H7 (cell line): ENCODE results near the gene PHEX. TPM values are rescaled to one million over a fixed set of nuclear protein-coding genes. Genes with fewer than 3 reads are reported as not detected.

Experiments
- DNase-seq: peaks from one replicate; pipeline ENCODE4 v3.0.0; 2012
- H3K27me3 ChIP-seq: 2 replicates; pipeline ENCODE4 v1.6.0; 2011; ENCODE audit warnings: mild to moderate bottlenecking, low read length; ENCODE audit not compliant: control insufficient read depth, insufficient read depth
- H3K36me3 ChIP-seq: replicated peaks from 2 replicates; pipeline ENCODE4 v1.5.1; 2011; ENCODE audit warnings: low read length; ENCODE audit not compliant: control insufficient read depth, insufficient read depth
- H3K4me3 ChIP-seq: 2 replicates; pipeline ENCODE4 v1.5.1; 2011; ENCODE audit warnings: low read depth, mild to moderate bottlenecking, control low read depth, low read length, moderate library complexity; ENCODE audit not compliant: insufficient read depth
- total RNA-seq: library from RNA; depleted of rRNA; stranded (reverse); fragments of >200 nt; shearing (Covaris generic); gene quantifications from 2 replicates; pipeline ENCODE4 v1.2.3, GENCODE V29; 2014; rRNA removed

The PHEX gene
- total RNA-seq, result 0.04 and 0.07 TPM in 2 replicates

DNA sequence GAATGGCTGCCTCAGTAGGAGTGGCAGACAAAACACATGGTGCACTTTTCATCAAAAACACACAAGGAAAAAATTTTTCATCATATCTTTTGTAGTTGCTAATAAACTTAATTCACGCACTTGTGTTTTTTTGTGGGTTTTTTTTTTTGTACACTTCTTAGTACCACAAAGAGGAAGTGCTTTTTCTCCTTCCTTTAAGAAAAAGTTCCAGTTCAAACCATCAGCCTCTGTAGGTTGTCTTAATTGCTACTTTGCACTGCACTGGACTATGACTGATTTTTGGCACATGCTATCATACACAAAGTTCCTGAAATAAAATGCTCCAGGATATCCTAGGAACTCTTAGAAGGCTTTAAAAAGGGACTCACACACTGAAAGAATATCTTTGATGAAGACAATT lies at the start of gene PHEX:
PHEX (plus strand) TSS at position 242 of the 400 bp plus-strand sequence. CDS start 681 bp downstream, outside the sequence.
- no peaks in the 10 kb centered on the region for H3K27me3 ChIP-seq
- H3K4me3 ChIP-seq, result no peak within 1 kb of the TSS
- no peak for DNase-seq
- no peaks in the 10 kb centered on the region for H3K36me3 ChIP-seq

DNA sequence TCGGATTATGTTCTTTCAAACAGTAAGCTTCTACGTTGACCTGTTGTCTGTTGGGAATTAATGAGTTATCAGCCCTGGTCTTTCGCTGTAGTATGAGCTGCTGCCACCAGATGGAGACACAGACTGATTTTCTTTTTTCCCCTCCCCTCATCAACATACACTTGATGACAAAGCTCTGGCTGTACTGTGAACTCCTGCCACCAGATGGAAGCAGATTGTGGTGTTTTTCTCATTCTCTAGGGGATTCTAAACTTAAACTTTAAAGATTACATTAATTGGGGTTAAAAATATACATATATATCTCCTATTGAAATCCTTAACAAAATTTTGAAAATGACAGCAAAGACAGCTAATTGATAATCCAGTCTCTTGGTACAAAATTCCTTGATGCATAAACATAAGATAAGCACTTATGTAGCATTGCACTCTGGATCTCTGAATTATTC lies 46.8 kb upstream of the PHEX start:
- DNase-seq, result peak; percentile 86
- Histone ChIP-seq H3K36me3 (peaks cover 26% of the 10 kb centered on the region), H3K27me3 (no peaks in the 10 kb centered on the region), H3K4me3 (no peak overlapping the region)

GRCh38 chrX:21986596-21986995 lies 45.5 kb upstream of the PHEX start:
- no peak for DNase-seq
- Histone ChIP-seq H3K27me3 (no peaks in the 10 kb centered on the region), H3K36me3 (peaks cover 26% of the 10 kb centered on the region), H3K4me3 (no peak overlapping the region)

DNA sequence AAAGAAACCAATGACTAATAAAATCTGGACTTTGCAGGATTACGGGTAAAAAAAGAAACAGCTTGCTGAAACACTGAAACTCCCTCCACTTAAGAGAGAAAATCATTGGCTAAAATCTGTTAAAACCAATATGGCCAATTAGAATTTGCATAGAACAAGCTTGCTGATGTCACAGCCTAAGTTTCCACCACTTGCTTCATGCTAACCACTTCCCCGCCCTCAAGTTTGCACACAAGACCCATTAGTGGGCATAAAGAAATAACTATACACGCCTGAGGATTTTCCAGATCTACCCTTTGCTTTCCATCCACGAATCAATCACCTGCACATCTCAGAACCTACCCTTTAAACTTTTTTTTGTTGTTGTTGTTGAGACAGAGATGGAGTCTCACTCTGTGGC lies 42.7 kb upstream of the PHEX start:
- Histone ChIP-seq H3K4me3 (no peak overlapping the region), H3K36me3 (peaks cover 36% of the 10 kb centered on the region), H3K27me3 (no peaks in the 10 kb centered on the region)
- no peak for DNase-seq

DNA sequence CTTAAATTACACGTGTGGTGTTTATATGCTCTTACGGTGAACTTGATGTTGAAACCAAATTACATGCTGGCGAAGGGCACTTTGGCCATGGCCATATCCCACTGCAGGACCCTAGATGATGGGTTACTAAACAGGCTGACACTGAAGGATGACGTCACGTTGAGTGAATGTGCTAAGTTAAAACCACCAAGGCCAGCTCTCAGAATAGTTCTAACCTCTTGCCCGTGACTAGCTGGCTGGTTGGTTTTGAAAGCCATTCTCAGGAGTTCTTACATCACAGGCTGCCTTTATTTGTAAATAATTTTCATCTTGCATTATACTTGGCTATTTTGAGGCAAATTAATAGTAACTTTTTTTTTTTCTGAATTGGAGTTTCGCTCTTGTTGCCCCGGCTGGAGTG lies 41.3 kb upstream of the PHEX start:
- no peak for DNase-seq
- peaks cover 32% of the 10 kb centered on the region for H3K36me3 ChIP-seq
- H3K27me3 ChIP-seq, result no peaks in the 10 kb centered on the region
- no peak overlapping the region for H3K4me3 ChIP-seq

DNA sequence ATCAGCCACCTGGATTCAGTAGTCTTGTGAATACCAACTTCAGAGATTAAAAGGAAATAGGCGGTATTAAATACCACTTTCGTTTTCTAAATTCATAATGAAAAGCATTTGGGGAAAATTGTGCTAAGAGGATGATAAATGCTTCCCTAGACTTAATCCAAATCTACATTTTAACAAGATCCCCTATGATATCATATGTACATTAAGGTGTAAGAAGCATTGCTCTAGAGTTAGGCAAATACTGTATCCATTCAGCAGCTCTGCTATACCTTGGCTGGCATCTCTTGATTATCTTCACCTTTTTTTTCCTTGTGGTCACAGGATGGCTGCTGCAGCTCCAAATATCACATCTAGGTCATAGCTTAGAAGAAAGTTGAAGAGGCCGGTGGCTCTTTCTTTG lies 40.6 kb upstream of the PHEX start:
- Histone ChIP-seq H3K27me3 (no peaks in the 10 kb centered on the region), H3K36me3 (peaks cover 29% of the 10 kb centered on the region), H3K4me3 (no peak overlapping the region)
- DNase-seq, result no peak

DNA sequence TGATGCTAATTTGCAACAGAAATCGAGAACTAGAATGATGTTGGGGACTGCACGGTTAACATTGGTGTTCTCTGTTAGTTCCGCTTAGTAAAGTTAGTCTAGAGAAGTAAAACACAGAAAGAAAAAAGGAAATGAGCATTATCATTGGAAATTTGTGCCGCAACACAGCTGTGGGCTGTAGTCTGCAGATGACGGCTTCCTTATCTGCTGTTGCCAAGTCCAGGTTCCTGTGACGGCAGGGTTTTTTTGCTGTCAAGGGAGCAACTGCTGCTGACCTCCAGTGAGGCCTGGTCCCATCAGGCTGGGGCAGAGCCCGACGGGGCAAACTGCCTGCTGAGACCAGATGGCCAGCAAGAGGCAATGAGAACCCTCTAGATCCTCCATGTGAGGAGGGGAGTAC lies 38.9 kb upstream of the PHEX start:
- peaks cover 21% of the 10 kb centered on the region for H3K36me3 ChIP-seq
- no peaks in the 10 kb centered on the region for H3K27me3 ChIP-seq
- H3K4me3 ChIP-seq, result no peak overlapping the region
- DNase-seq, result no peak

DNA sequence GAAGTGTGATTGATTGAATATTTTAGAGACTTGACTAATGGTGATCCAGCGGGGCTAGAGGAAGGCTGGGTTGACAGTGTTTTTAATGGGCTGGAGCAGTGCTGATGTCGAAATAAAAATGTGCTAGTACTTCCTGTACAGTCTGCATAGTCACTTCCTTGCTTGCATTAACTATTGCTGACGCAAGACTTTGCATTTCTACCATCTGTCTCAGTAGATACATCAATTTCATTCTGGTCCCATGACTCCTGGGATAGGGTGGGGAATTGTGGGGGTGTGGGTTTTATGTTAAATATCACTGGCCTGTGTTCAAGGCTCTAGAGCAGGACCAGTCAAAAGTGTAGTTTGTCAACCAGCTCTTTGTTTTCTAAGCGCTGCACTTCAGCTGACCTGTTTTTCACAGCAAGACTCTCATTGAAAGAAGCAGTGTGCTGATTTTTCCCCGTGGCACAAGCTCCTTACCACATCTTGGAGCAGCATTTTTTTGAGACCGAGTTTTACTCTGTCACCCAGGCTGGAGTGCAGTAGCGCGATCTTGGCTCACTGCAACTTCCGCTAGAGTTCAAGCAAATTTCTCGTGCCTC lies 35.2 kb upstream of the PHEX start:
- no peak for DNase-seq
- no peak overlapping the region for H3K4me3 ChIP-seq
- H3K36me3 ChIP-seq, result peaks cover 10% of the 10 kb centered on the region
- H3K27me3 ChIP-seq, result no peaks in the 10 kb centered on the region

- H3K27me3 ChIP-seq, result no peaks in the 10 kb centered on the region
- peaks cover 5% of the 10 kb centered on the region for H3K36me3 ChIP-seq
- no peak for DNase-seq
- no peak overlapping the region for H3K4me3 ChIP-seq
These were observed 34.1 kb upstream of the PHEX start for GRCh38 chrX:21998037-21998436.

- Histone ChIP-seq H3K36me3 (no peaks in the 10 kb centered on the region; the same call in 1 of the 2 replicates), H3K27me3 (no peaks in the 10 kb centered on the region), H3K4me3 (no peak overlapping the region)
- no peak for DNase-seq
These were observed 27.3 kb upstream of the PHEX start for GRCh38 chrX:22004866-22005265.

- Histone ChIP-seq H3K27me3 (no peaks in the 10 kb centered on the region), H3K36me3 (no peaks in the 10 kb centered on the region), H3K4me3 (no peak overlapping the region)
- DNase-seq, result no peak
These were observed 20.1 kb upstream of the PHEX start for GRCh38 chrX:22012051-22012450.

- Histone ChIP-seq H3K4me3 (no peak overlapping the region), H3K27me3 (no peaks in the 10 kb centered on the region), H3K36me3 (no peaks in the 10 kb centered on the region)
- no peak for DNase-seq
These were observed 19.2 kb upstream of the PHEX start for GRCh38 chrX:22012931-22013330.

GRCh38 chrX:22015139-22015750 lies 16.9 kb upstream of the PHEX start:
- no peak for DNase-seq
- Histone ChIP-seq H3K4me3 (no peak overlapping the region), H3K27me3 (no peaks in the 10 kb centered on the region), H3K36me3 (no peaks in the 10 kb centered on the region)

- no peaks in the 10 kb centered on the region; the same call in 1 of the 2 replicates for H3K36me3 ChIP-seq
- H3K4me3 ChIP-seq, result no peak overlapping the region
- no peak for DNase-seq
- no peaks in the 10 kb centered on the region for H3K27me3 ChIP-seq
These were observed 10.3 kb upstream of the PHEX start for GRCh38 chrX:22021751-22022324.

- DNase-seq, result peak; percentile 55
- no peaks in the 10 kb centered on the region; the same call in 1 of the 2 replicates for H3K36me3 ChIP-seq
These were observed 7.5 kb upstream of the PHEX start for GRCh38 chrX:22024577-22024976.

More at GRCh38 chrX:22024577-22024976, 7.5 kb upstream of the PHEX start:
- H3K4me3 ChIP-seq, result no peak overlapping the region
- H3K27me3 ChIP-seq, result no peaks in the 10 kb centered on the region
